Liver (tissue), 3 donors: ENCODE measurements around the gene SEMA4G.

ENCODE experiments used
- HNF4A ChIP-seq, 2 donors: conservative IDR thresholded peaks; 2 replicates each; pipeline ENCODE4 v1.6.1; 2016; ENCODE audit warnings: antibody characterized with exemption in 2 of 2, mild to moderate bottlenecking in 2 of 2
- JUND ChIP-seq, 2 donors: IDR thresholded peaks; 2 replicates each; pipeline ENCODE4 v1.6.1; 2016; ENCODE audit warnings: antibody characterized with exemption in 2 of 2
- TAF1 ChIP-seq: conservative IDR thresholded peaks from 2 replicates; pipeline ENCODE4 v1.6.1; 2016; ENCODE audit warnings: antibody characterized with exemption, mild to moderate bottlenecking
- TF ChIP-seq, protein P1 (sequence below): IDR thresholded peaks from 2 replicates; pipeline ENCODE4 v1.6.1; 2016; ENCODE audit warnings: antibody characterized with exemption, mild to moderate bottlenecking
- TF ChIP-seq, protein P2 (sequence below): fragments of 150-350 bp; IDR thresholded peaks from 2 replicates; pipeline ENCODE4 v1.5.1; 2017; ENCODE audit warnings: improper control_type of control experiment, low read depth, low read length; ENCODE audit not compliant: missing input control
- donor health status: healthy.
- donor health status: healthy.

DNA sequence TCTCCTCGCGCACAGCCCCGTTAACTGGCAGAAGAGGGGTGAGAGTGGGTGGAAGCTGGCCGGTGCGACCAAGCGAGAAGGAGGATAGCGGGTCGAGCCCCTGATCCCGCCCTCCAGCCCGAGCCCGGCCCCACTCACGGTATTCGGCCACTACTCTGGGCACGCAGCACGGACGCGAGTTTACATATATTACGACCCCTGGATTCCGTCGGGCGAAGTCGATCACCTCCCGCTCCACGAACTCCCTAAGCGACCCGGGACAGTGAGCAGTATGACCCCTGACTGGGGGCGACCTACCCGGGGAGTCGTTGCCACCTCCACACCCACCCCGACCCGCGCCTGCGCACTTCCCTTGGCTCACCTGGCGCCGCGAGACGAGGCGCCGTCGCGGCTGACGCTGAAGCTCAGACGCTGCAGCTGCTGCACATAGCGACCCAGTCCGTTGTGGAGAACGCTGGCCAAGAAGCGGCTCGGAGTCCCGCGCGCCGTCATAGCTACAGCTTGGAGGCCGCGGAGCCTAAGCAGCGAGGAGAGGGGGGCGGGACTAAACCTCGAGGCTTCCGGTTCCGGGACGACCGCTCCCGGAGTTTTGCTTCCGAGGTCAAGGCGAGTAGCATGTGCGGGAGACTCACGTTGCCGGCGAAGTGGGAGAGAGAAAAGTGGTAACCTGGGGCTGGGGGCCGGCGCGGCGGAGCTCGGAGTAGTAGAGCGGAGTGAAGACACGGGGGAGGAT is 17.8 kb downstream of the SEMA4G start, which contains the start of the genes MRPL43 and TWNK:
- no peak for TF ChIP-seq JUND (IDR thresholded peaks at IDR 0.05)
- TF ChIP-seq, protein P1, sequence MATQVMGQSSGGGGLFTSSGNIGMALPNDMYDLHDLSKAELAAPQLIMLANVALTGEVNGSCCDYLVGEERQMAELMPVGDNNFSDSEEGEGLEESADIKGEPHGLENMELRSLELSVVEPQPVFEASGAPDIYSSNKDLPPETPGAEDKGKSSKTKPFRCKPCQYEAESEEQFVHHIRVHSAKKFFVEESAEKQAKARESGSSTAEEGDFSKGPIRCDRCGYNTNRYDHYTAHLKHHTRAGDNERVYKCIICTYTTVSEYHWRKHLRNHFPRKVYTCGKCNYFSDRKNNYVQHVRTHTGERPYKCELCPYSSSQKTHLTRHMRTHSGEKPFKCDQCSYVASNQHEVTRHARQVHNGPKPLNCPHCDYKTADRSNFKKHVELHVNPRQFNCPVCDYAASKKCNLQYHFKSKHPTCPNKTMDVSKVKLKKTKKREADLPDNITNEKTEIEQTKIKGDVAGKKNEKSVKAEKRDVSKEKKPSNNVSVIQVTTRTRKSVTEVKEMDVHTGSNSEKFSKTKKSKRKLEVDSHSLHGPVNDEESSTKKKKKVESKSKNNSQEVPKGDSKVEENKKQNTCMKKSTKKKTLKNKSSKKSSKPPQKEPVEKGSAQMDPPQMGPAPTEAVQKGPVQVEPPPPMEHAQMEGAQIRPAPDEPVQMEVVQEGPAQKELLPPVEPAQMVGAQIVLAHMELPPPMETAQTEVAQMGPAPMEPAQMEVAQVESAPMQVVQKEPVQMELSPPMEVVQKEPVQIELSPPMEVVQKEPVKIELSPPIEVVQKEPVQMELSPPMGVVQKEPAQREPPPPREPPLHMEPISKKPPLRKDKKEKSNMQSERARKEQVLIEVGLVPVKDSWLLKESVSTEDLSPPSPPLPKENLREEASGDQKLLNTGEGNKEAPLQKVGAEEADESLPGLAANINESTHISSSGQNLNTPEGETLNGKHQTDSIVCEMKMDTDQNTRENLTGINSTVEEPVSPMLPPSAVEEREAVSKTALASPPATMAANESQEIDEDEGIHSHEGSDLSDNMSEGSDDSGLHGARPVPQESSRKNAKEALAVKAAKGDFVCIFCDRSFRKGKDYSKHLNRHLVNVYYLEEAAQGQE: no peak
- TF ChIP-seq, protein P2, sequence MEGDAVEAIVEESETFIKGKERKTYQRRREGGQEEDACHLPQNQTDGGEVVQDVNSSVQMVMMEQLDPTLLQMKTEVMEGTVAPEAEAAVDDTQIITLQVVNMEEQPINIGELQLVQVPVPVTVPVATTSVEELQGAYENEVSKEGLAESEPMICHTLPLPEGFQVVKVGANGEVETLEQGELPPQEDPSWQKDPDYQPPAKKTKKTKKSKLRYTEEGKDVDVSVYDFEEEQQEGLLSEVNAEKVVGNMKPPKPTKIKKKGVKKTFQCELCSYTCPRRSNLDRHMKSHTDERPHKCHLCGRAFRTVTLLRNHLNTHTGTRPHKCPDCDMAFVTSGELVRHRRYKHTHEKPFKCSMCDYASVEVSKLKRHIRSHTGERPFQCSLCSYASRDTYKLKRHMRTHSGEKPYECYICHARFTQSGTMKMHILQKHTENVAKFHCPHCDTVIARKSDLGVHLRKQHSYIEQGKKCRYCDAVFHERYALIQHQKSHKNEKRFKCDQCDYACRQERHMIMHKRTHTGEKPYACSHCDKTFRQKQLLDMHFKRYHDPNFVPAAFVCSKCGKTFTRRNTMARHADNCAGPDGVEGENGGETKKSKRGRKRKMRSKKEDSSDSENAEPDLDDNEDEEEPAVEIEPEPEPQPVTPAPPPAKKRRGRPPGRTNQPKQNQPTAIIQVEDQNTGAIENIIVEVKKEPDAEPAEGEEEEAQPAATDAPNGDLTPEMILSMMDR: no peak
- TF ChIP-seq HNF4A (conservative IDR thresholded peaks at IDR 0.05): no peak
- TF ChIP-seq TAF1: no peak
